Stimulated activated CD8-positive, alpha-beta memory T cell treated with anti-CD3 and anti-CD28 coated beads, Interleukin-4, amount 100 ng/mL, for 1 hour (primary cell): ENCODE results near the gene WFDC2.

ENCODE experiments used
- DNase-seq, 2 donors: peaks; one replicate each; pipeline ENCODE4 v3.0.0-alpha.2; 2020; ENCODE audit warnings: low read depth in 2 of 2, low spot score in 1 of 2

The WFDC2 gene, protein sequence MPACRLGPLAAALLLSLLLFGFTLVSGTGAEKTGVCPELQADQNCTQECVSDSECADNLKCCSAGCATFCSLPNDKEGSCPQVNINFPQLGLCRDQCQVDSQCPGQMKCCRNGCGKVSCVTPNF

DNA sequence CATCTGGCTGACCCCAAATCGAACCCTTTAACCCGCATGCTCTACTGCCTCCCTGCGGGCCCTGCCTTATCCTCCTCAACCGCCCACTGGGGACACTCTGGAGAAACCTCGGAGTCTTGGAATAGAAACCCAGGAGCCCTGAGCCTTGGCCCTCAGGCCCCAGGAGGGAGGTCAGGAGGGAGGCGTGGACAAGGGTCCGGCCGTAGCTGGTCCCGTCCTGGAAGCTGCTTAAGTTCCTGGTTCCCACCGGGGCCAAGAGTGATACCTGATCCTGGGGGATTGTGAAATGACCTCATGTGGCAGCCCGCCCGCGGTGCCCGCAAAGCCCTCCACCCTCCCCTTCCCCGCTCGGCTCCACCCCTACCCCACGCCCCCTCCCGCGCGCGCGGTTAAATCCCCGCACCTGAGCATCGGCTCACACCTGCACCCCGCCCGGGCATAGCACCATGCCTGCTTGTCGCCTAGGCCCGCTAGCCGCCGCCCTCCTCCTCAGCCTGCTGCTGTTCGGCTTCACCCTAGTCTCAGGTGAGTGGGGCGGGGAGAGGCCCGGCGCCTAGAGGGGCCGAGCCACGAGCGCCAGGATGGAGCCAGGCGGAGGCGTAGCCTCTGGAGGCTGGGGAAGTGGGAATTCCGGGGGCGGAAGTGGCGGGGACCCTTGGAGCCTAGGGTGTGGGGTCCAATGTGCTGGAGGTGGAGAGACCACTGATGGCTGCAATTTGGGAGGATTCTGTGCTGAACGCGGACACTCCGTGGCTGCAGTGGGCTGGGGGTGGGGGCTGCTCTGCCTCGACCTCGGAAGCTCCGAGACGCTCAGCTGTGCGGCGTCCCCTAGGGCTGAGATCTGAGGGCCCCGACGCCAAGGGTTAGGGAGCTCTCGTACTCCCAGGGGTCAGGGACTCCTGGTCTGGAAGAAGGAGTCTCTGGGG, at the start of gene WFDC2:
Gene WFDC2, plus strand, starts transcription at position 418 of the 926 bp plus-strand sequence. Its CDS starts 29 bp downstream, at position 447.
- no peak for DNase-seq

DNA sequence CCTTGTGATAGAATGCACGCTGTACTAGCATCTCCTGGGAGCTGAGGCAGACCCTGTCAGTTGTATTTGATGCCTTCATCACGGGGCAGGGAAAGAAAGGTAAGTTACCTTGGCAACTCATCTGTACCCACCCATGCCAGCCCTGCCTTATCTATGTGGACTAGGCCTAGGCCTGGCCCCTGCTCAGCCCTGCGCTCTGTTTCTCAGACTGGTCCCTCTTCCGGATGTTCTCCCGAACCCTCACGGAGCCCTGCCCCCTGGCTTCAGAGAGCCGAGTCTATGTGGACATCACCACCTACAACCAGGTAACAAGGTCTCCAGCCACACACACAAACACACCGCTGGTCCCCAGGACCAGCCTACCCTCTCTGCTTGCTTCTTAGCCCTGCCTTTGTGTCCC, 49.4 kb upstream of the WFDC2 start:
- DNase-seq, result no peak

DNA sequence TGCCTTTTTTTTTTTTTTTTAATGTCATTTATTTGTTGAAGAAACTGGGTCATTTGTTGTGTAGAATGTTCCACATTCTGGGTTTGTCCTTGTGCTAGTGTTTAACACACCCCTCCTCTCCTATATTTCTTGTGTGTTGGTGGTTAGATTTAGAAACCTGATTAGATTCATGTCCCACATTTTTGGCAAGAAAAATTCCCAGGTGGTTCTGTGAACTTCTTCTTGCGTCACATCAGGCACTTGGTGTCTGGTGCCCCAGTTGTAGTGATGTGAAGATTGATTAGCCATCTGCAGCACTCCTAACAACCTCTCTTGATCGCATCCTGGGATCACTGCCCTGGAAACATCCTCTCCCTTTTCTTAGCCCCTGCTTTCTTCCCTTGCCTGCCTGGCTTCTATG, 45.9 kb upstream of the WFDC2 start:
- no peak for DNase-seq

DNA sequence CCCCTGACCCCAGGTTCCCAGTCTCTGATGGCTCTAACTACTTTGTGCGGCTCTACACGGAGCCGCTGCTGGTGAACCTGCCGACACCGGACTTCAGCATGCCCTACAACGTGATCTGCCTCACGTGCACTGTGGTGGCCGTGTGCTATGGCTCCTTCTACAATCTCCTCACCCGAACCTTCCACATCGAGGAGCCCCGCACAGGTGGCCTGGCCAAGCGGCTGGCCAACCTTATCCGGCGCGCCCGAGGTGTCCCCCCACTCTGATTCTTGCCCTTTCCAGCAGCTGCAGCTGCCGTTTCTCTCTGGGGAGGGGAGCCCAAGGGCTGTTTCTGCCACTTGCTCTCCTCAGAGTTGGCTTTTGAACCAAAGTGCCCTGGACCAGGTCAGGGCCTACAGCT, 44.0 kb upstream of the WFDC2 start:
- DNase-seq, result no peak

DNA sequence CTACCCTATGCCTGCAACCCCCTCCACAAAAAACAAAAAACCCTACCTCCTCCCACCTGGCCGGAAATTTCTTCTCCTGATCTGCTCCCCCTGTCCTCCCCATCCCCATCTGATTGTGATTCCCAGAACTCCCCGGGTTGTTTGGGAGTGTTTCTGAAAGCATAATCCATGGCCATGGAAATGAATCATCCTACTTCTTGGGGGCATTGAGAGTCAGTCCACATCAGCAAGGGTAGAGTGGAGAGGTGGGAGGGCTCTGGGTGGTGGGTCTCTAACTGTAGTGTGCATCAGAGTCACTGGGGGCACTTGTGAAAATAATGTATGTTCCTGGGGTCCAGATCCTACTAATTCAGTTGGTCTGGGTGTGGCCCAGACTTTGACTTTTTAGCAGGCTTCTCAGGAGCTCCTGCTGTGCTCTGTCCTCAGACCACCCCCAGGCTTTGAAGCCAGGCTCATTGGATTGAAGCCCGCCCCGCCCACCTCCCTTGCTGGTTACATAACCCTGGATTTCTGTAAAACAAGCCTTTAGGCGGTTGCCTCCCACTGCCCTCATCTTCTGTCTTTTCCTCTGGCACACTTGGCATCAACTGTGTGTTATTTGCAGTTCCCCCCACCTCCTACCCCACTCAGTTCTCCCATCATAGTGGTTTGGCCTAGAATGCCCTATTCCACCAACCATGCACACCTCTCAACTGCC, 43.1 kb upstream of the WFDC2 start:
- DNase-seq, result no peak

DNA sequence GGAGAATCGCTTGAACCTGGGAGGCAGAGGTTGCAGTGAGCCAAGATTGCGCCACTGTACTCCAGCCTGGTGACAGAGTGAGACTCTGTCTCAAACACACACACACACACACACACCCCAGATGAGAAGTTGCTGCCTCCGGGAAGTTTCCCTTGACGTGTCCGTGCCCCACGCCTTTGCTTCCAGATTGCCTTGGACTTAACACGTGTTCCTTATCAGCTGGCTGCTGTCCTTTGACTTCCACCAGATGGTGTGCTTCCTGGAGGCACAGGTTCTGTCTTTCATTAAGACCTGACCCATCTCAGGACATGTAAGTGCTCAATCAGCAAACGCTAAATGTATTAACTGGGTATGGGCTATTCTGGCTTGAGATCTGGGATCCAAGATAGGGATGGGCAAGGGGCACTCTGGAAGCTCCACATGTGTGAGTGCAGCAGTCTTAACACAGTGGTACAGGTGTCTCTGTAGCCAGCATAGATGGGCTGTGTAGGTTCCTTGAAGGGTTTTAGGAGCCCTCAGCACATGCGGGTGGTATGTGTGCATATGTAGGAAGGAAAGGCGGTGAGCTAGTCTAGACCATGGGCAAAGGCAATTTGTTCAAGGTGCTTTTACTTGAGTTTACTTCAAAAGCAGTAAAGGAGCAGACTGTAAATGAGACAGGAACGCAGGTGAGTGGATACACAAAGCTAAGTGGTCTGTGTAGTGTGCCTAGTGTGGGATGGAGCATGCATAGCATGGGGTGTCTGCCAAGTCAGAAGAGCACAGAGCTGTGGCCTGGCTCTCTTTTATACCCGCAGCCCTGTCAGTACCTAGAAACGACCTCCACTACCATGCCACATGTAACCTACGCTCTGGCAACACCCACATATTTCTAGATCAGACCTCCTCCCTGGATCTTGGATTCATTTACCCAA, 42.1 kb upstream of the WFDC2 start:
- no peak for DNase-seq

DNA sequence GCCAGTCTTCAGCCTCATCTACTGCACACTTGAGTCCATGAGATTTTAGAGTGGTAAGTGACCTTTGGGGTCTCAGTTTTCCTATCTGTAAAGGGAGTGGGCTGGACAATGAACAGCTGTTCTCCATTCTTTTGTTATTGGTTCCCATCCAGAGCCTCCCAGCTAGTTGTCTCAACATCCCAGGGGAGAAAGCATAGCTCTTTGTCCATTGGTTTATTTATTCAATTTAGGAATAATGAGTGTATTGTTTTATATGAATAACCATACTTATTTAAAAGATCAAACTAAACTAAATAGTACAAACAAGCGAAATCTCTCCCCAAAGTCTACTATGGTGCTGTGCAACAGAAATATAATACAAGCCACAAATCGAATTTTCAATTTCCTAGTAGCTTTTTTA, 39.9 kb upstream of the WFDC2 start:
- DNase-seq, result no peak

DNA sequence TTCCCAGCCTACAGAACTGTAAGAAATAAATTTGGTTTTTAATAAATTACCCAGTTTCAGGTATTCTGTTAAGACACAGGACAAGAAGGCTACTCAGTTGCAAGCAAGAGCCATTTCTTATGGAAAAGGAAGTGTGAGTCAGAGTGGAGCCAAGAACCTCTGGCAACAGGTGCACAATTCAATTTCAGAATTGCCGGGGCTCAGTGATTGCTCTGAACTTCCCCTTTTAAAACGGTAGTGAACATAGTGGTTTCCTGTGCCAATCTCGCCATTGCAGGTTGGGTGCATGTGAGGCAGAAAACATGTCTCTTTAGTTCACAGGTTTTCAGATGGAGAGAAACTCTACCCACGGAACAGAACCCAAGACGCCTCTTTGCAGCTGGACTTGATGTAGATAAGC, 37.3 kb upstream of the WFDC2 start:
- DNase-seq, result no peak

DNA sequence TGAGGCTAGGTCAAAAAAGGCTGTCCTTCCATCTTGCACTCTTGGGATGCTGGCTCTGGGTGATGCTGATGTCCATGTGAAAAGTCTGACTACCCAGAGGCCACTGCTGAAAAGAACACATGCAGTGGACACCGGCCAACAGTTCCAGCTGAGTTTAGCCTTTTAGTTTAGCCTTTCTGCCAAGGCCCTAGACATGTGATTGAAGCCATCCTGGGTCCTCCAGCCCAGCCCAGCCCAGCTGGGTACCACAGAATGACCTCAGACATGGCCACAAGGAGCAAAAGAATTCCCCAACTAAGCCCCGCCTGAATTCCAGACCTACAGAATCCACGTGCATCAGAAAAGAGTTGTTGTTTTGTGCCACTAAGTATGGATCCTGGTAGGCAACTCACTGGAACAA, 36.2 kb upstream of the WFDC2 start:
- DNase-seq, result no peak

DNA sequence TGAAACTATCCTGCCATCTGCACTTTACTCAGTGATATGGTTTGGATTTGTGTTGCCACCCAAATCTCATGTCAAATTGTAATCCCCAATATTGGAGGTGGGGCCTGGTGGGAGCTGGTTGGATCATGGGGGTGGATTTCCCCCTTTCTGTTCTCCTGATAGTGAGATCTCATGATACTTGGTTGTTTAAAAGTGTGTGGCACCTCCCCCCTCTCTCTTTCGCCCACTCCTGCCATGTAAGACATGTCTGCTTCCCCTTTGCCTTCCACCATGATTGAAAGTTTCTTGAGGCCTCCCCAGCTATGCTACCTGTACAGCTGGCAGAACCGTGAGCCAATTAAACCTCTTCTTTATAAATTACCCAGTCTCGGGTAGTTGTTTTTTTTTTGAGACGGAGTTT, 35.6 kb upstream of the WFDC2 start:
- DNase-seq, result no peak

DNA sequence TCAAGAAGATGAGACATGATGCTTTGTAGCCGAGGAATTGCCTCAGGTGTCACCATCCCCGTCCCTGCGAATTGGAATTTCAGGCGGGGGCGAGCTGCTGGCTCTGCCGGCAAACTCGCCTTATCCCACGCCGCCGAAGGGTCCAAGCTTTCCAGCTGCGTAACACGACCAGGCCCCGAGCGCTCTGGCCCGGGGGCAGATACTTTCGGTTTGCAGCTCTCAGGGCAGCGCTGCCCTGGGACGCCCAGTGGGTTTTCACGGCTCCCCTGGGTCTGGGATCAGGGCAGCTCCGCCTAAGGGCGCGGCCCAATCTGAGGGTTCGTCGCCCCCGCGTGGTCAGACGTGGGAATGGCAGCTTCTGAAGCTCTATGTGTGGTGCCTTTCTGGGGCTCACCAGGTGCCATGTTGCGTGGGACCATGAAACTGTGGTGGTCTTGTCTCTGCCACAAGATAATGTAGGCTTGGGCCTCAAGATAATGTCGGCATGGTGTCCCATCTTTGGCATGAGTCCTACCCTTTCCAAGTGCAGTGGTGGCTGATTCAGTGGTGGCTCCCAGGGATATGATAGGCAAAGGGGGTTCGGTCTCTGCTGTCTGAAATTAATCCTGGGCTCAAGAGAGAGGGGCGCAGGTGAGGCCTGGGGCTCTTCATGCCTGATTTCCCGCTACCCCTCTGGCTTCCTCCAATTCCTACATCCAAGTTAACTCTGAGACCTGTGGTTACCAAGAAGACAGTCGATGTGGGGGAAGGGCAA, 32.6 kb upstream of the WFDC2 start:
- DNase-seq, result peak; percentile 78 to 82

DNA sequence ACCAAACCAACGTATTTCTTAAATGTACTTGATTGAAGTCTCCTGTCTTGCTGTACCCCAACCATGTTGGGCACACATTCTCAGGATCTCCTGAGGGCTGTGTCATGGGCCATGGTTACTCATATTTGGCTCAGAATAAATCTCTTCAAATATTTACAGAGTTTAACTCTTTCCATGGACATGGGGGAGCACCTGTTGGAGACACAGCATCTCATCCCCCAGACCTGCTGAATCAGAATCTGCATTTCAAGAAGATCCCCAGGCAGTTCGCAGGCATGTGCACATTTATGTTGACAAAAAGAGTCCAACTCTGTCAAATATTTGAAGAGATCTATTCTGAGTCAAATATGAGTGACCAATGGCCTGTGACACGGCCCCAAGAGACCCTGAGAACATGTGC, 29.1 kb upstream of the WFDC2 start:
- no peak for DNase-seq

DNA sequence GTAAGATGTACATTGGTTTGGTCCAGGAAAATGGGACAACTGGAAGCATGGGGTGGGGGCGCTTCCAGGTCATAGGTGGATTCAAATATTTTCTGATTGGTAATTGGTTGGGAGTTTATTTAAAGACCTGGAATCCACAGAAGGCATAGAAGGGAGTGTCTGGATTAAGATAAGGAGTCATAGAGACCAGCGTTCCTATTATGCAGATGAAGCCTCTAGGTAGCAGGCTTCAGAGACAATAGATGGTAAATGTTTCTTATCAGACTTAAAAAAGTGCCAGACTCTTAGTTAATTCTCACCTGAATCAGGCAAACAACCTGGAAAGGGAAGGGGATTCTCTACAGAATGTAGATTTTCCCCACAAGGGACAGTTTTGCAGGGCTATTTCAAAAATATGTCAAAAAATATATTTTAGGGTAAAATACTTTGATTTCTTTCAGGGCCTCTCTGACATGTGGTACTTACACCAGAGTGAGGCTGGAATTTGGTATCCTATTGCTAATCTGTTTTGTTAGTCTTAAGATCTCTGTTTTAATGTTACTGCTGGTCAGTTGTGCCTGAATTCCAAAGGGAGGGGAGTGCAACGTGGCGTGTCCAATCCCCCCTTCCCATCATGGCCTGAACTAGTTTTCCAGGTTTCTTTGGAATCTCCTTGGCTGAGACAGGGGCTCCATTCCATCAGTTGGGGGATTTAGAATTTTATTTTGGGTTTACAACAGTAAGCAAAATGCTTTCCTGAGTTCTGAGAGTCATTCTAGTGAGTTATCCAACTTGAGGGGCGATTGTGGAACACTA, 28.5 kb upstream of the WFDC2 start:
- no peak for DNase-seq

DNA sequence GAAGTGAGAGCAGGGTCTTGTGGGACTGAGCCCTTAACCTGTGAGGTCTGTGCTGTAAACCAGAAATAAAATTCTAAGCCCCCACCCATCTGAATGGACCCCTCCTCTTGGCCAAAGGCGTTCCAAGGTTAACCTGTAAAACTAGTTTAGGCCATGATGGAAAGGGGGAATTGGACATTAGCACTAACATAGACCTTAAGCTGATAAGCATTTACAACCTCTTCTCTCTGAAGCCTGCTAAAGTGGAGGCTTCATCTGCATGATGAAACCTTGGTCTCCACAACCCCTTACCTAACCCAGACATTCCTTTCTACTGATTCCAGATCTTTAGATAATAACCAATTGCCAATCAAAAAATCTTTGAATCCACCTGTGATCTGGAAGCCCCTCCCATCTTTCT, 27.8 kb upstream of the WFDC2 start:
- DNase-seq, result no peak

DNA sequence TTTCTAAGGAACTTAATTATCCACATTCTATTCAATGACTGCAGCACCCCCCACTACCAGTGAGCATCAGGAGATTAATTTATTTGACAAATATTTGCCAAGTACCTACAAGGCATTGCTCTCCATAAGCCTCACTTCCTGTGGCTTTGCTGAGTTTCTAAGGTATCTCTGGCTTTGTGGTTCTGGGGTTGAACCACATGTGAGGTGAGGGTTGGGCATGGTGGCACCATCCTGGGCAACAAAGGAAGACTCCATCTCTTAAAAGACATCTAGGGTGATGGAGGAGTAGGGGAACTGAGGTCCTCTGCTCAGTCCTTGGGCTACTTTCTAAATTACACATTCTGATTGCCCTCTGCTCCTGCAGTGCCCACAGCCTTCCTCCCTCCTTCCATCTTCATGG, 25.5 kb upstream of the WFDC2 start:
- DNase-seq, result no peak

DNA sequence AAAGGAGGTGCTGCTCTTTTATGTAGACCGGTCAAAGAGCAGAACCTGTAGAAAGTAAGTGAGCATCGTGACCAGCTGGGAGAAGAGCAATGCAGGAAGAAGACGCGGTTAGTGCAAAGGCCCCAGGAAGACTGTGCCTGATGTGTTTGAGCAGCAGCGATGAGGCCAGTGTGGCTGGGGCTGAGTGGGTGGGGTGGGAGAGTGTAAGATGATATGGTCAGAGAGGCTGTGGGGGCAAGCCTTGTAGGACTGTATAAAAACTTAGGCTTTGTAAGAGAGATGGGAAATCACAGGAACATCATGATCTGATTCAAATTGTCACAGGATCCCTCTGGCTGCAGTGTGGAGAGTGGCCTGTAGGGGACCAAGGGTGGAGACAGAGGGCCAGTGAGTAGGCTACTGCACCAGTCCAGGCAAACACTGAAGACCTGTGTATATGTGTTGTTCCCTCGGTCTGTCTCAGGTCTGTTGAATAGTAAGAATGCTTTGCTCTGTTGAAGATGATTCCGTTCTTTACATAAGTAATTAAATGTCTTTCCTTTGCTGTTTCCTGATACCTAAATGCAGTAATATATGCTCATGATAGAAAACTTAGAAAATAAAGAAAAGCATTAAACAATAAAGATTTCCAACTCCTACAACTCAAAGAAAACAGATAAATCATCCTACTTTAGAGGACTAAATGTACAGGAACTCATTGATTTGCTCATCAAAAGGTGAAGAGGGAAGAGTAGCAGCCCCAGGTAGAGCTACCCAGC, 23.6 kb upstream of the WFDC2 start:
- no peak for DNase-seq

DNA sequence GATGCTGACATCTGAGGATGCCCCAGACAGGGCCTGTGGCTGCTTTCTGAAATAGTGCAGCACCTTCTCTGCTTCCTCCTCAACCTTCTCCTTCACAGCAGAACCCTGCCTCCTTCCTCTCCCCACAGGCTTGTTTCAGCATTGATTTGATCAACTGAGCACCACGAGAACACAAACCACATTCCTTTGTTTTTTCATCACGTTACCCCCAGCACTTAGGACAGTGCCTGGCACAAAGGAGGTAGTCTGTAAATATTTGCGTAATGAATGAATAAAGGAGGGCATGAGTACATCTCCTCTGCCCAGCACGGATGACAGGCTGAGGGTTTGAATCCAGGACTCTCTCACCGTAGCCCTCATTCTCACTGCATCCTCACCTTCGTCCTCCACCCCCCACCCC, 21.3 kb upstream of the WFDC2 start:
- DNase-seq, result no peak

DNA sequence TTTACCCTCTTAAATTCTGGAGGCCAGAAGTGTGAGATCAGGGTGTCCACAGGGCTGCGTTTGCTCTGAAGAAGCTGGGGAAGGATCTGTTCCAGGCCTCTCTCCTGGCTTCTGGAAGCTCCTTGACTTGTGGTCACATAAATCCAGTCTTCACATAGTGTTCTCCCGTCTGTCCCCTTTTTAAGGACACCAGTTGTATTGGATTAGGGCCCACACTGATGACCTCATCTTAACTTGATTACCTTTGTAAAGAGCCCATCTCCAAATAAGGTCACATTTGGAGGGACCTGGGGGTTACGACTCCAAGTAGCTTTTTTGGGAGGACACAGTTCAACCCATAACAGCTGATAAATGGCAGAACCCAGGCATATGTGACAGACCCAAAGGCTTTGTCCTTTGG, 20.0 kb upstream of the WFDC2 start:
- no peak for DNase-seq
